K562 treated with DMSO at 1 percent for 12 hours (cell line): ENCODE measurements around the gene ZNF480. TPM values are rescaled to one million over a fixed set of nuclear protein-coding genes. Genes with fewer than 3 reads are reported as not detected.

ENCODE experiments used
- total RNA-seq: library from RNA; unstranded; fragments of 300-600 nt; gene quantifications from 2 replicates; pipeline ENCODE4 v1.2.3, GENCODE V29; 2022; ENCODE audit not compliant: insufficient read depth

ZNF480 gene
- 2.8 and 3.2 TPM in 2 replicates for total RNA-seq

DNA sequence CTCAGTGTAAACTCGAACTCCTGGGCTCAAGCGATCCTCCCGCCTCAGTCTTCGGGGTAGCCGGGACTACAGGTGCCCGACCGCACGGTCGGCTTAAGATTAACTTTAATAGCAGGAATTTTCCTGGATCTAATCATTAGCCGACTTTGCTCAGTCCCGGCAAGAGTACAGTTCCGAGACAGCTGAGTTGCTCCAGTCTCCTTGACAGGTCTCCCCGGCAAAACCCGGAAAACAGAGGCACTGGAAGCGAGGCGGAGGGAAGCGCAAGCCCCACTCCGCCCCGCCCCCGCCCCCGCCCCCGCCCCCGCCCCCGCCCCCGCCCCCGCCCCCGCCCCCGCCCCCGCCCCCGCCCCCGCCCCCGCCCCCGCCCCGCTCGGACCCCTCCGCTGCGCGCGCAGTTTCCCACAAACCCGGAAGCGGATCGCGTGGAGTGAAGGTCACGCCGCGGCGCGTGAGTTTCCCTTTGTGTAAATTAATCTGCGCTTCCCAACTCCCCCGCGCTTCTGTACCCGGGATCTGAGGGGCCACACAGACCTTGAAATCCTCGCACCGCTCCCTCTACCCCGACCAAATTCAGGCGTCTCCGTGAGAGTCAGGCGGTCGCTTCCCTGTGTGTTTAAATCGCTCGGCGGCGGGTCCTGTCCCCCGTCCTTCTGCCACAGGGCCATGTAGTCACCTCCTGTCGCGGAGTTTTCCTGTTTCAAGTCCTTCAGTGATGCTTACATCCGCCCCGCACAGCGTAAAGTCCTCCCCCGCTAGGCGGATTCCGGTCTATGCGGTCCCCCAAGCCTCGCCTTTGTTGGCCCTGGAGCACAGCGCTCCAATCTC lies at the start of gene ZNF480:
Gene ZNF480, plus strand, starts transcription at position 397 of the 828 bp plus-strand sequence. CDS start 3,244 bp downstream, outside the sequence.

DNA sequence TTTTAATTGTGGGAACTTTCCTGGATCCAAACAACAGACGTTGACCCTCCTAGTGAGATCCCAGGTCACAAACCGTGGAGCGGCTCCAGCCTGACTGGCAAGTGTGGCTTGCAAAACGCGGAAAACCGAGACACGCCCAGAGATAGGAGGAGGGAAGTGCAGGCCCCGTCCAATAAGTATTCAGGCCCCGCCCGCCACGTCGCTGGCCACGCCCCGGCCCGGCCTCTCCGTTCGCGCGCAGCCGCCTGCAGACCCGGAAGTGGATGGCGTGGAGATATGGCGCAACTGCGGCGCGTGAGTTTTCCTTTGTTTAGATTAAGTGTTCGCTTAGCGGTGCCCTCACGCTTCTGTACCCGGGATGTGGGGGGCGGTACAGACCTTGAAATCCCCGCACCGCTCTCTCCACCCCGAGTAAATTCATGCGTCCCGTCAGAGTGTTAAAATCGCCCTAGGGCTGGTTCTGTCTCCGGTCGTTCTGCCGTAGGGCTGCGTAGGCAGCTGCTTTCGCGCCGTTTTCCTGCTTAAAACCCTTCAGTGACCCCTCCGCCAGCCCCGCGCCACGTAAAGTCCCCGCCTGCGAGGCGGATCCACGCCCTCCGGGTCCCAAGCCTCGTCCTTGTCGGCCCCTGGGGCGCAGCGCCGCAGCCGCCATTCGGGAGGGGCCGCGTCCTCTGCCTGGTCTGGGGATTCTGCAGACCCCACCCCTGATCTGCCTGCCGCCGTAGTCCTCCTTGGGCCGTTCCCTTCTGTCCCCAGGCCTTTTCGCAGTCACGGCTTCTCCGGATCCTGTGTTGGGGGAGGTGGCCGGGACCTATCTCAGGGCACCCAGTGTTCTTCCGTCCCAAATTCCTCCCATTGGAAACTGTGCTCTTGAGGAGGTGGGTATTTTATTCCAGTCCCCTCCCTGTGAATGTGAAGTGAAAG lies 27.4 kb upstream of the ZNF480 start, which contains the start of gene ZNF766:
Gene ZNF766, plus strand, starts transcription at position 250 of the 924 bp plus-strand sequence. Its CDS starts 27 bp downstream, at position 277.

GRCh38 chr19:52336117-52336790 lies 39.3 kb downstream of the ZNF480 start, which contains the start of gene ZNF610:
Gene ZNF610, plus strand, starts transcription at chr19:52336243. Its CDS starts 12,930 bp downstream, at chr19:52349173.

DNA sequence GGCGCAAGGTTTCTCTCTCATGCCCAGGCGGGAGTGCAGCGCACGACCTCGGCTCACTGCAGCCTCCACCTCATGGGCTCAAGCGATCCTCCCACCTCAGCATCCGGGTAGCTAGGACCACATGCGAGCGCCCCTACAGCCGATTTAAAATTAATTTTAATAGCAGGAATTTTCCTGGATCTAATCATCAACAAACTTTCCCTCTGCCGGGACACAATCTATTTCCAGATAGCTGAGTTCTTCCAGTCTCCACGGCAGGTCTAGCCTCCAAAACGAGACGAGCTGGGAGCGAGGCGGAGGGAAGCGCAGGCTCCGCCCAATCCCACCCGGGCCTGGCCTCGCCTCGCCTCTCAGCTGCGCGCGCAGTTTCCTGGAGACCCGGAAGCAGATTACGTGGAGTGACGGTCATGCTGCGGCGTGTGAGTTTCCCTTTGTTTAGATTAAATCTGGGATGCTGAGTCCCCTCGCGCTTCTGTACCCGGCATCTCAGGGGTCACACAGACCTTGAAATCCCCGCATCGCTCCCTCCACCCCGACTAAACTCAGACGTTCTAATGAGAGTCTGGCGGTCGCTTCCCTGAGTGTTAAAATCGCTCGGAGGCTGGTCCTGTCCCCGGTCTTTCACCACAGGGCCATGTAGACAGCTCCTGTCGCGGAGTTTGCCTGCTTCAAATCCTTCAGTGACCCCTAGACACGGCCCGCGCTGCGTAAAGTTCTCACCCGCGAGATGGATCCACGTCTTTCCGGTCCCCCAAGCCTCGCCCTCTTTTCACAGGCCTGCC lies 72.8 kb downstream of the ZNF480 start, which contains the start of gene ZNF880:
Gene ZNF880, plus strand, starts transcription at position 365 of the 782 bp plus-strand sequence. Its CDS starts 43 bp downstream, at position 408.

Other genes with a start within 250 kb of the ZNF480 start
- gene ZNF432, start 248.3 kb upstream of the ZNF480 start, total RNA-seq: 4.7 and 6.6 TPM in 2 replicates
- 4.0 and 5.8 TPM in 2 replicates for gene ZNF841, start 201.4 kb upstream of the ZNF480 start, total RNA-seq
- 1.4 and 7.1 TPM in 2 replicates for gene ZNF616, start 157.2 kb upstream of the ZNF480 start, total RNA-seq
- 1.9 TPM in 1 of 2 replicates, not detected in the other for gene ZNF836, start 125.5 kb upstream of the ZNF480 start, total RNA-seq
- 131 and 138 TPM in 2 replicates for gene PPP2R1A, start 107.1 kb upstream of the ZNF480 start, total RNA-seq
- gene ZNF766, start 27.6 kb upstream of the ZNF480 start, total RNA-seq: 2.6 and 6.9 TPM in 2 replicates
- not detected in 2 replicates for gene ZNF610, start 39.1 kb downstream of the ZNF480 start, total RNA-seq
- not detected in 2 replicates for gene ZNF880, start 72.8 kb downstream of the ZNF480 start, total RNA-seq
- 1.3 and 3.0 TPM in 2 replicates for gene ZNF528, start 100.7 kb downstream of the ZNF480 start, total RNA-seq
- gene ZNF534, start 132.0 kb downstream of the ZNF480 start, total RNA-seq: 0.85 and 1.5 TPM in 2 replicates
- gene ZNF578, start 156.4 kb downstream of the ZNF480 start, total RNA-seq: not detected in 2 replicates
- gene ZNF808, start 230.5 kb downstream of the ZNF480 start, total RNA-seq: 0.85 and 4.0 TPM in 2 replicates